Measurements from ENCODE around the gene DND1.
"Not testable (repeated sequence)": the region's sequence is repeated elsewhere in the genome, so short reads cannot be mapped to it uniquely, and the experiment has no call there.

DND1 gene

GRCh38 chr5:140672455-140673186 lies 755 bp downstream of the DND1 start:
- Histone ChIP-seq H3K9ac (ENCODE audit: low read depth in 1 of 2, low read length in 2 of 2) (no peak overlapping the region), H3K27me3 (ENCODE audit: control insufficient read depth in 2 of 2, insufficient read depth in 2 of 2, low read length in 2 of 2) (no peaks in the 10 kb centered on the region), H3K9me3 (ENCODE audit: control insufficient read depth in 2 of 2, low read length in 2 of 2) (no peaks in the 10 kb centered on the region), H3K4me1 (ENCODE audit: control insufficient read depth in 2 of 2, insufficient read depth in 2 of 2, low read length in 2 of 2) (peaks cover 0 to 9% of the 10 kb centered on the region in 2 donors), H3K4me3 (ENCODE audit: low read length in 2 of 2) (no peak overlapping the region), H3K27ac (ENCODE audit: low read depth in 2 of 2, low read length in 2 of 2) (peak overlapping the region; percentile 25 to 52), H3K36me3 (ENCODE audit: control insufficient read depth in 2 of 2, insufficient read depth in 2 of 2, low read length in 2 of 2) (peaks cover 68 to 70% of the 10 kb centered on the region in 2 donors)

- H3K9ac ChIP-seq (ENCODE audit: low read depth in 1 of 2, low read length in 2 of 2): peak overlapping the region in 1 of 2 donors; percentile 28
- peak overlapping the region; percentile 52 to 60 for H3K27ac ChIP-seq (ENCODE audit: low read depth in 2 of 2, low read length in 2 of 2)
These were observed 1.8 kb downstream of the DND1 start for GRCh38 chr5:140671472-140672125.

GRCh38 chr5:140671035-140671434 lies 2.3 kb downstream of the DND1 start:
- H3K27me3 ChIP-seq (ENCODE audit: control insufficient read depth in 2 of 2, insufficient read depth in 2 of 2, low read length in 2 of 2); H3K9me3 ChIP-seq (ENCODE audit: control insufficient read depth in 2 of 2, low read length in 2 of 2); H3K4me1 ChIP-seq (ENCODE audit: control insufficient read depth in 2 of 2, insufficient read depth in 2 of 2, low read length in 2 of 2); H3K4me3 ChIP-seq (ENCODE audit: low read length in 2 of 2); H3K9ac ChIP-seq (ENCODE audit: low read depth in 1 of 2, low read length in 2 of 2): not testable (repeated sequence)
- H3K27ac ChIP-seq (ENCODE audit: low read depth in 2 of 2, low read length in 2 of 2): peak overlapping the region in 1 of 2 donors; percentile 52
- H3K36me3 ChIP-seq (ENCODE audit: control insufficient read depth in 2 of 2, insufficient read depth in 2 of 2, low read length in 2 of 2): peaks cover 52 to 55% of the 10 kb centered on the region in 2 donors

More at GRCh38 chr5:140671472-140672125, 1.8 kb downstream of the DND1 start:
- peaks cover 58 to 60% of the 10 kb centered on the region in 2 donors for H3K36me3 ChIP-seq (ENCODE audit: control insufficient read depth in 2 of 2, insufficient read depth in 2 of 2, low read length in 2 of 2)
- H3K4me3 ChIP-seq (ENCODE audit: low read length in 2 of 2): no peak overlapping the region
- peaks cover 0 to 9% of the 10 kb centered on the region in 2 donors for H3K4me1 ChIP-seq (ENCODE audit: control insufficient read depth in 2 of 2, insufficient read depth in 2 of 2, low read length in 2 of 2)
- no peaks in the 10 kb centered on the region for H3K27me3 ChIP-seq (ENCODE audit: control insufficient read depth in 2 of 2, insufficient read depth in 2 of 2, low read length in 2 of 2)
- no peaks in the 10 kb centered on the region for H3K9me3 ChIP-seq (ENCODE audit: control insufficient read depth in 2 of 2, low read length in 2 of 2)

- Histone ChIP-seq H3K27me3 (ENCODE audit: control insufficient read depth in 2 of 2, insufficient read depth in 2 of 2, low read length in 2 of 2) (no peaks in the 10 kb centered on the region), H3K4me3 (ENCODE audit: low read length in 2 of 2) (peak within 1 kb of the TSS; percentile 91 to 99), H3K9ac (ENCODE audit: low read depth in 1 of 2, low read length in 2 of 2) (peak within 1 kb of the TSS; percentile 82 to 99), H3K27ac (ENCODE audit: low read depth in 2 of 2, low read length in 2 of 2) (peak within 1 kb of the TSS; percentile 97 to 98), H3K9me3 (ENCODE audit: control insufficient read depth in 2 of 2, low read length in 2 of 2) (no peaks in the 10 kb centered on the region), H3K4me1 (ENCODE audit: control insufficient read depth in 2 of 2, insufficient read depth in 2 of 2, low read length in 2 of 2) (peaks cover 5 to 6% of the 10 kb centered on the region in 2 donors), H3K36me3 (ENCODE audit: control insufficient read depth in 2 of 2, insufficient read depth in 2 of 2, low read length in 2 of 2) (peaks cover 42 to 53% of the 10 kb centered on the region in 2 donors)
These were observed 8.8 kb downstream of the DND1 start, which contains the start of gene WDR55 for GRCh38 chr5:140664359-140665119. Gene WDR55 (plus strand): TSS chr5:140664904. CDS start chr5:140664913, 9 bp downstream.

GRCh38 chr5:140664030-140664358 lies 9.4 kb downstream of the DND1 start:
- Histone ChIP-seq H3K27me3 (ENCODE audit: control insufficient read depth in 2 of 2, insufficient read depth in 2 of 2, low read length in 2 of 2) (no peaks in the 10 kb centered on the region), H3K36me3 (ENCODE audit: control insufficient read depth in 2 of 2, insufficient read depth in 2 of 2, low read length in 2 of 2) (peaks cover 42 to 53% of the 10 kb centered on the region in 2 donors), H3K4me3 (ENCODE audit: low read length in 2 of 2) (peak overlapping the region; percentile 91 to 99), H3K4me1 (ENCODE audit: control insufficient read depth in 2 of 2, insufficient read depth in 2 of 2, low read length in 2 of 2) (peaks cover 5 to 6% of the 10 kb centered on the region in 2 donors), H3K9ac (ENCODE audit: low read depth in 1 of 2, low read length in 2 of 2) (peak overlapping the region; percentile 82 to 99), H3K9me3 (ENCODE audit: control insufficient read depth in 2 of 2, low read length in 2 of 2) (no peaks in the 10 kb centered on the region), H3K27ac (ENCODE audit: low read depth in 2 of 2, low read length in 2 of 2) (peak overlapping the region; percentile 97 to 98)

- not testable (repeated sequence) for H3K27me3 ChIP-seq (ENCODE audit: control insufficient read depth in 2 of 2, insufficient read depth in 2 of 2, low read length in 2 of 2); H3K4me3 ChIP-seq (ENCODE audit: low read length in 2 of 2); H3K4me1 ChIP-seq (ENCODE audit: control insufficient read depth in 2 of 2, insufficient read depth in 2 of 2, low read length in 2 of 2); H3K9ac ChIP-seq (ENCODE audit: low read depth in 1 of 2, low read length in 2 of 2); H3K27ac ChIP-seq (ENCODE audit: low read depth in 2 of 2, low read length in 2 of 2); H3K9me3 ChIP-seq (ENCODE audit: control insufficient read depth in 2 of 2, low read length in 2 of 2)
- H3K36me3 ChIP-seq (ENCODE audit: control insufficient read depth in 2 of 2, insufficient read depth in 2 of 2, low read length in 2 of 2): peaks cover 61 to 75% of the 10 kb centered on the region in 2 donors
These were observed 13.0 kb downstream of the DND1 start for GRCh38 chr5:140660371-140660770.

GRCh38 chr5:140658870-140659269 lies 14.5 kb downstream of the DND1 start:
- H3K4me1 ChIP-seq (ENCODE audit: control insufficient read depth in 2 of 2, insufficient read depth in 2 of 2, low read length in 2 of 2): no peaks in the 10 kb centered on the region
- H3K27ac ChIP-seq (ENCODE audit: low read depth in 2 of 2, low read length in 2 of 2): no peak overlapping the region
- H3K36me3 ChIP-seq (ENCODE audit: control insufficient read depth in 2 of 2, insufficient read depth in 2 of 2, low read length in 2 of 2): peaks cover 76 to 90% of the 10 kb centered on the region in 2 donors
- no peak overlapping the region for H3K9ac ChIP-seq (ENCODE audit: low read depth in 1 of 2, low read length in 2 of 2)
- no peaks in the 10 kb centered on the region for H3K27me3 ChIP-seq (ENCODE audit: control insufficient read depth in 2 of 2, insufficient read depth in 2 of 2, low read length in 2 of 2)
- no peaks in the 10 kb centered on the region for H3K9me3 ChIP-seq (ENCODE audit: control insufficient read depth in 2 of 2, low read length in 2 of 2)
- H3K4me3 ChIP-seq (ENCODE audit: low read length in 2 of 2): no peak overlapping the region

GRCh38 chr5:140647042-140647419 lies 26.3 kb downstream of the DND1 start:
- H3K4me3 ChIP-seq (ENCODE audit: low read length in 2 of 2): peak overlapping the region; percentile 93 to 99
- no peaks in the 10 kb centered on the region for H3K9me3 ChIP-seq (ENCODE audit: control insufficient read depth in 2 of 2, low read length in 2 of 2)
- H3K27ac ChIP-seq (ENCODE audit: low read depth in 2 of 2, low read length in 2 of 2): peak overlapping the region; percentile 87 to 90
- peaks cover 34 to 51% of the 10 kb centered on the region in 2 donors for H3K36me3 ChIP-seq (ENCODE audit: control insufficient read depth in 2 of 2, insufficient read depth in 2 of 2, low read length in 2 of 2)
- no peaks in the 10 kb centered on the region for H3K27me3 ChIP-seq (ENCODE audit: control insufficient read depth in 2 of 2, insufficient read depth in 2 of 2, low read length in 2 of 2)
- H3K9ac ChIP-seq (ENCODE audit: low read depth in 1 of 2, low read length in 2 of 2): peak overlapping the region; percentile 91
- peaks cover 13% of the 10 kb centered on the region in 2 donors for H3K4me1 ChIP-seq (ENCODE audit: control insufficient read depth in 2 of 2, insufficient read depth in 2 of 2, low read length in 2 of 2)

- H3K4me1 ChIP-seq (ENCODE audit: control insufficient read depth in 2 of 2, insufficient read depth in 2 of 2, low read length in 2 of 2): peaks cover 12% of the 10 kb centered on the region in 2 donors
- H3K27me3 ChIP-seq (ENCODE audit: control insufficient read depth in 2 of 2, insufficient read depth in 2 of 2, low read length in 2 of 2): no peaks in the 10 kb centered on the region
- peaks cover 18 to 36% of the 10 kb centered on the region in 2 donors for H3K36me3 ChIP-seq (ENCODE audit: control insufficient read depth in 2 of 2, insufficient read depth in 2 of 2, low read length in 2 of 2)
- H3K4me3 ChIP-seq (ENCODE audit: low read length in 2 of 2): no peak overlapping the region
- H3K9ac ChIP-seq (ENCODE audit: low read depth in 1 of 2, low read length in 2 of 2): no peak overlapping the region
- H3K9me3 ChIP-seq (ENCODE audit: control insufficient read depth in 2 of 2, low read length in 2 of 2): no peaks in the 10 kb centered on the region
- H3K27ac ChIP-seq (ENCODE audit: low read depth in 2 of 2, low read length in 2 of 2): no peak overlapping the region
These were observed 30.7 kb downstream of the DND1 start for GRCh38 chr5:140642718-140643117.

- H3K9ac ChIP-seq (ENCODE audit: low read depth in 1 of 2, low read length in 2 of 2): no peak overlapping the region
- no peaks in the 10 kb centered on the region for H3K9me3 ChIP-seq (ENCODE audit: control insufficient read depth in 2 of 2, low read length in 2 of 2)
- no peak overlapping the region for H3K4me3 ChIP-seq (ENCODE audit: low read length in 2 of 2)
- H3K36me3 ChIP-seq (ENCODE audit: control insufficient read depth in 2 of 2, insufficient read depth in 2 of 2, low read length in 2 of 2): peaks cover 18 to 36% of the 10 kb centered on the region in 2 donors
- H3K4me1 ChIP-seq (ENCODE audit: control insufficient read depth in 2 of 2, insufficient read depth in 2 of 2, low read length in 2 of 2): peaks cover 9 to 11% of the 10 kb centered on the region in 2 donors
- no peak overlapping the region for H3K27ac ChIP-seq (ENCODE audit: low read depth in 2 of 2, low read length in 2 of 2)
- H3K27me3 ChIP-seq (ENCODE audit: control insufficient read depth in 2 of 2, insufficient read depth in 2 of 2, low read length in 2 of 2): no peaks in the 10 kb centered on the region
These were observed 31.7 kb downstream of the DND1 start for GRCh38 chr5:140641716-140642115.
